ENCODE data around the gene OSBPL10.

The OSBPL10 gene

GRCh38 chr3:31919528-31919927, 61.5 kb downstream of the OSBPL10 start:
- DNase-seq: no peak

GRCh38 chr3:31918179-31919150, 62.6 kb downstream of the OSBPL10 start:
- peak in 1 of 2 donors; percentile 71 for DNase-seq

- DNase-seq: no peak
Measured at GRCh38 chr3:31917303-31918005, 63.6 kb downstream of the OSBPL10 start.

GRCh38 chr3:31911643-31912042, 69.4 kb downstream of the OSBPL10 start:
- no peak for DNase-seq

GRCh38 chr3:31911124-31911523, 69.9 kb downstream of the OSBPL10 start:
- DNase-seq: no peak

GRCh38 chr3:31909455-31909854, 71.6 kb downstream of the OSBPL10 start:
- DNase-seq: no peak

GRCh38 chr3:31908391-31909097, 72.5 kb downstream of the OSBPL10 start:
- no peak for DNase-seq

GRCh38 chr3:31906182-31906581, 74.9 kb downstream of the OSBPL10 start:
- DNase-seq: no peak

GRCh38 chr3:31903686-31904431, 77.2 kb downstream of the OSBPL10 start:
- DNase-seq: no peak

GRCh38 chr3:31900583-31900982, 80.5 kb downstream of the OSBPL10 start:
- DNase-seq: no peak

- DNase-seq: no peak
Measured at GRCh38 chr3:31896648-31897433, 84.2 kb downstream of the OSBPL10 start.

GRCh38 chr3:31896026-31896425, 85.0 kb downstream of the OSBPL10 start:
- DNase-seq: no peak

GRCh38 chr3:31895471-31895870, 85.6 kb downstream of the OSBPL10 start:
- no peak for DNase-seq

GRCh38 chr3:31892916-31893573, 88.0 kb downstream of the OSBPL10 start:
- DNase-seq: no peak

- DNase-seq: no peak
Measured at GRCh38 chr3:31892500-31892899, 88.6 kb downstream of the OSBPL10 start.

- DNase-seq: no peak
Measured at GRCh38 chr3:31891876-31892455, 89.1 kb downstream of the OSBPL10 start.

- no peak for DNase-seq
Measured at GRCh38 chr3:31890742-31891469, 90.2 kb downstream of the OSBPL10 start.

GRCh38 chr3:31890007-31890406, 91.1 kb downstream of the OSBPL10 start:
- no peak for DNase-seq

- DNase-seq: no peak
Measured at GRCh38 chr3:31885235-31885634, 95.8 kb downstream of the OSBPL10 start.

GRCh38 chr3:31884251-31884650, 96.8 kb downstream of the OSBPL10 start:
- DNase-seq: no peak

Data from bone marrow (tissue), 2 donors.